ENCODE data around the gene E2F3.
"Not testable (repeated sequence)": the region's sequence is repeated elsewhere in the genome, so short reads cannot be mapped to it uniquely, and the experiment has no call there.

E2F3 gene

DNA sequence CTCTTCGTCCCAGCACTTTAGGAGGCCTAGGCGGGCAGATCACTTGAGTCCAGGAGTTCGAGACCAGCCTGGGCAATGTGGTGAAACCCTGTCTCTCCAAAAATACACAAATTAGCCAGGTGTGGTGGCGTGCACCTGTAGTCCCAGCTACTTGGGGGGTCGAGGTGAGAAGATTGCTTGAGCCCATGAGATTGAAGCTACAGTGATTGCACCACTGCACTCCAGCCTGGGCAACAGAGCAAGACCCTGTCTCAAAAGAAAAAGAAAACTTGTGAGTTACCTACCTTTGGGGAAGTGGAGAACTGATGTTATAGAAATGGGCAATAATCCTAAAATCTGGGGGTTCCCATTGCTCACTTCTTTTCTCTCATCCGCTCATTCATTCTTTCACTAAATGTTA lies 58.0 kb downstream of the E2F3 start:
- Histone ChIP-seq H3K4me3 (ENCODE audit: insufficient read depth, low read depth, low read length, poor library complexity, severe bottlenecking) (no peak overlapping the region), H3K4me1 (ENCODE audit: control insufficient read depth, insufficient read depth, low read length, poor library complexity, severe bottlenecking) (peaks cover under 1% of the 10 kb centered on the region), H3K9me3 (ENCODE audit: control insufficient read depth, low read length) (no peaks in the 10 kb centered on the region), H3K27ac (ENCODE audit: insufficient read depth, low read length, poor library complexity, severe bottlenecking) (no peak overlapping the region), H3K36me3 (ENCODE audit: control insufficient read depth, insufficient read depth, low read length) (no peaks in the 10 kb centered on the region), H3K27me3 (replicated peaks; ENCODE audit: control insufficient read depth, insufficient read depth, low read length, poor library complexity, severe bottlenecking) (no peaks in the 10 kb centered on the region)
- no peak for DNase-seq

DNA sequence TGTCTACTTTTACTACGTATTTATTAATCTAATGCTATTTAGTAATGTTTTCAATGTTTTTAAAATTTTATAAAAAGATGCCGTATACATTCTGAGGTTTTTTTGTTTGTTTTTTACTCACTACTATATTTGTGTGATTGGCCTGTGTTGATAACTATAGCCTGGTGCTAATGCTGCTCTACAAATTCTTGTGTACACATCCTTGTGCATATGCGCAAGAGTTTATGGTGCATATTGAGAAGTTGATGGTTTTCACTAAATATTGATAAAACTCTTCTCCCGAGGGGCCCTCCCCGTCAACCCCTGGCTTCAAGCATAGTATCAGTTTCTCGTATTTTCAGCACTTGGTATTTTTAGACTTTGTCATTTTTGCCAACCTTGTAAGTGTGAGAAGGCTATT lies 59.9 kb downstream of the E2F3 start:
- Histone ChIP-seq H3K4me1 (ENCODE audit: control insufficient read depth, insufficient read depth, low read length, poor library complexity, severe bottlenecking) (no peaks in the 10 kb centered on the region), H3K9me3 (ENCODE audit: control insufficient read depth, low read length) (no peaks in the 10 kb centered on the region), H3K4me3 (ENCODE audit: insufficient read depth, low read depth, low read length, poor library complexity, severe bottlenecking) (no peak overlapping the region), H3K36me3 (ENCODE audit: control insufficient read depth, insufficient read depth, low read length) (no peaks in the 10 kb centered on the region), H3K27ac (ENCODE audit: insufficient read depth, low read length, poor library complexity, severe bottlenecking) (no peak overlapping the region), H3K27me3 (replicated peaks; ENCODE audit: control insufficient read depth, insufficient read depth, low read length, poor library complexity, severe bottlenecking) (no peaks in the 10 kb centered on the region)
- DNase-seq: no peak

DNA sequence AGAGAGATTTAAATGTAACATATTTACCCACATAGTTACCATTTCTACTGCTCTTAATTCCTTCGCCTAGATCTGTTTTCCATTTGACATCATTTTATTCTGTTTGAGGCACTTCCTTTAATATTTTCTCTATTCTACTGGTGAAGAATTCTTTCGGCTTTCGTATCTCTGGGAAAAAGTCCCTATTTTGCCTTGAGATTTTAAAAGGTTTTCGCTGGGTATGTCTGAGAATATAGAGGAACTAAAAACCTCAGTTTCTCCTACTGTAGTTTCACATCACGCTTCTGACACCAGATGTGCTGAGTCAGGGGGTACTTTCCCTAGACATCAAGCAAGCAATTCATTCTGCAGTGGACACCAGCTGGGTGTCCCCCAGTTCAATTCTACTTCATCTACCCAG lies 61.7 kb downstream of the E2F3 start:
- no peak overlapping the region for H3K27ac ChIP-seq (ENCODE audit: insufficient read depth, low read length, poor library complexity, severe bottlenecking)
- DNase-seq: no peak
- no peaks in the 10 kb centered on the region for H3K9me3 ChIP-seq (ENCODE audit: control insufficient read depth, low read length)
- no peaks in the 10 kb centered on the region for H3K27me3 ChIP-seq (replicated peaks; ENCODE audit: control insufficient read depth, insufficient read depth, low read length, poor library complexity, severe bottlenecking)
- no peaks in the 10 kb centered on the region for H3K4me1 ChIP-seq (ENCODE audit: control insufficient read depth, insufficient read depth, low read length, poor library complexity, severe bottlenecking)
- H3K36me3 ChIP-seq (ENCODE audit: control insufficient read depth, insufficient read depth, low read length): no peaks in the 10 kb centered on the region
- no peak overlapping the region for H3K4me3 ChIP-seq (ENCODE audit: insufficient read depth, low read depth, low read length, poor library complexity, severe bottlenecking)

DNA sequence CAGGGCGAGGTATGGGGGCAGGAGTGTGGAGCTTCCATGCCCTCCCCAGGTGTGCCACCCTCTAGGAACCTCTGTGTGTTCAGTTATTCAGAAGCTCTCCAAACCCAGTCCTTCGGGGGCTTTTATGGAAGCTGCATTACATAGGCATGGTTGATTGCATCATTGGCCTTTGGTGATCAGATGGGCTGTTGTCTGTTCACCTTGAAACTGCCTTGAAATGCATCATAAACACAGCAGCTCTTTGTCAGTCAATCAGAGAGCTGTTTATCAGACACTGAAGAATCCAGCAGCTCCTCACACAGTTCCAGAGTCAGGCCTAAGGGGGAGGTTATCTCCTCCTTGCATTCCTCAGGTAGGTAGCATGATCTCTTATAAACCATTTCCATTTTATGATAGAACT lies 62.4 kb downstream of the E2F3 start:
- no peak overlapping the region for H3K4me3 ChIP-seq (ENCODE audit: insufficient read depth, low read depth, low read length, poor library complexity, severe bottlenecking)
- H3K9me3 ChIP-seq (ENCODE audit: control insufficient read depth, low read length): no peaks in the 10 kb centered on the region
- no peaks in the 10 kb centered on the region for H3K36me3 ChIP-seq (ENCODE audit: control insufficient read depth, insufficient read depth, low read length)
- no peak overlapping the region for H3K27ac ChIP-seq (ENCODE audit: insufficient read depth, low read length, poor library complexity, severe bottlenecking)
- no peaks in the 10 kb centered on the region for H3K4me1 ChIP-seq (ENCODE audit: control insufficient read depth, insufficient read depth, low read length, poor library complexity, severe bottlenecking)
- no peak for DNase-seq
- H3K27me3 ChIP-seq (replicated peaks; ENCODE audit: control insufficient read depth, insufficient read depth, low read length, poor library complexity, severe bottlenecking): no peaks in the 10 kb centered on the region

DNA sequence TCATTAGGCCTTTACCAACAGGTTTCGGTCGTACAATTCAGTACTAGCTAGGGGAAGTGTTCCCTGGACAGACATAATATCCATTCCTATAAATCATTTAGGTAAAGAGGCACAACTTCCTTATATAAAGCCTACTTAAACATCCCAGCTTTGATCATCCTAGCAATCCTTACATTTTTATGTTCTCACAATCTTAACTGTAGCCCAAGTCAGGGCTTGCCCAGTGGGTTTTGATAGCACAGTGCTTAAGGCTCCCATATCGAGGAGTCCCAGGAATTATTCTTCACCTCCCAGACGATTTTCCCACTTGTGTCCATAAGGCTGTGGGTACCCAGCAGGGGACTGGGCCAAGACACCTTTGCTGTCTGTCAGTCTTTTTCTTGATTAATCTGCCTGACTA lies 63.2 kb downstream of the E2F3 start:
- Histone ChIP-seq H3K4me3 (ENCODE audit: insufficient read depth, low read depth, low read length, poor library complexity, severe bottlenecking) (no peak overlapping the region), H3K4me1 (ENCODE audit: control insufficient read depth, insufficient read depth, low read length, poor library complexity, severe bottlenecking) (no peaks in the 10 kb centered on the region), H3K27me3 (replicated peaks; ENCODE audit: control insufficient read depth, insufficient read depth, low read length, poor library complexity, severe bottlenecking) (no peaks in the 10 kb centered on the region), H3K9me3 (ENCODE audit: control insufficient read depth, low read length) (no peaks in the 10 kb centered on the region), H3K27ac (ENCODE audit: insufficient read depth, low read length, poor library complexity, severe bottlenecking) (no peak overlapping the region), H3K36me3 (ENCODE audit: control insufficient read depth, insufficient read depth, low read length) (no peaks in the 10 kb centered on the region)
- DNase-seq: no peak

DNA sequence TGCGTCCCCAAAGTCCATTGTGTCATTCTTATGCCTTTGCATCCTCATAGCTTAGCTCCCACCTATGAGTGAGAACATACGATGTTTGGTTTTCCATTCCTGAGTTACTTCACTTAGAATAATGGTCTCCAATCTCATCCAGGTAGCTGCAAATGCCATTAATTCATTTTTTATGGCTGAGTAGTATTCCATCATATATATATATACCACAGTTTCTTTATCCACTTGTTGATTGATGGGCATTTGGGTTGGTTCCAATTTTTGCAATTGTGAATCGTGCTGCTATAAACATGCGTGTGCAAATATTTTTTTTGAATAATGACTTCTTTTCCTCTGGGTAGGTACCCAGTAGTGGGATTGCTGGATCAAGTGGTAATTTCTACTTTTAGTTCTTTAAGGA lies 63.9 kb downstream of the E2F3 start:
- H3K36me3 ChIP-seq (ENCODE audit: control insufficient read depth, insufficient read depth, low read length); H3K4me3 ChIP-seq (ENCODE audit: insufficient read depth, low read depth, low read length, poor library complexity, severe bottlenecking); H3K9me3 ChIP-seq (ENCODE audit: control insufficient read depth, low read length); H3K27me3 ChIP-seq (replicated peaks; ENCODE audit: control insufficient read depth, insufficient read depth, low read length, poor library complexity, severe bottlenecking); H3K4me1 ChIP-seq (ENCODE audit: control insufficient read depth, insufficient read depth, low read length, poor library complexity, severe bottlenecking); DNase-seq; H3K27ac ChIP-seq (ENCODE audit: insufficient read depth, low read length, poor library complexity, severe bottlenecking): not testable (repeated sequence)

DNA sequence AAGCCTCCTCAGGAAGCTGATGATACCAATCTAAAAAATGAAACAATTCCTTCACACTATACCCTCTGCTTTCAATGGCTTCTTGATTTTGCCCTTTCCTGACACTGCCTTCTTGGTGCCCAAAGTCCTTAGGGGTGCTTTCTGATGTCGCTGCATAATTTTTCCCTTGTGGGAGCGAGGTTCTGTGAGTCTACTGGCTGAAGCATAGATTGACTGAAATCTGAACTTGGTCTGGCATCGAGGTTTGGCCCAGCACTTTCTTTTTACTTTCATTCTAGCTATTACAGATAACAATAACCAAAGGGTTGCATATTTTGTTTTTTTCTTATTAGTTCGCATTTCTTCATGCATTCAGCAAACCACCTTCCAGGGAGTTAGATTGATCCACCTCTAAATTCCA lies 65.8 kb downstream of the E2F3 start:
- no peak for DNase-seq
- H3K27ac ChIP-seq (ENCODE audit: insufficient read depth, low read length, poor library complexity, severe bottlenecking): no peak overlapping the region

DNA sequence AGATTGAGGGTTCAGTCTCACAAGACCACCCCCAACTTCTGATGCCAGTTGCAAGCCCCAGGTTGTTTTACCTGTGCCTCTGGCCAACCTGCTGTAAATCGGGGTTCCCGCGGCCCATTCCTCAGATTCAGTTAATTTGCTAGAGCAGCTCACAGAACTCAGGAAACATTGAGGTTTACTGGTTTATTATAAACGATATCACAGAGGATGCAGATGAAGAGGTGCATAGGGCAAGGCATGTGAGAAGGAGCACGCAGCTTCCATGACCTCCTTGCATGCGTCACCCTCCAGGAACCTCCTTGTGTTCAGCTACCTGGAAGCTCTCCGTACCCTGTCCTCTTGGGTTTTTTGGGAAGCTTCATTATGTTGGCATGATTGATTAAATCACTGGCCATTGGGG lies 66.5 kb downstream of the E2F3 start:
- Histone ChIP-seq H3K4me1 (ENCODE audit: control insufficient read depth, insufficient read depth, low read length, poor library complexity, severe bottlenecking) (no peaks in the 10 kb centered on the region), H3K27ac (ENCODE audit: insufficient read depth, low read length, poor library complexity, severe bottlenecking) (no peak overlapping the region), H3K36me3 (ENCODE audit: control insufficient read depth, insufficient read depth, low read length) (no peaks in the 10 kb centered on the region), H3K27me3 (replicated peaks; ENCODE audit: control insufficient read depth, insufficient read depth, low read length, poor library complexity, severe bottlenecking) (no peaks in the 10 kb centered on the region), H3K4me3 (ENCODE audit: insufficient read depth, low read depth, low read length, poor library complexity, severe bottlenecking) (no peak overlapping the region), H3K9me3 (ENCODE audit: control insufficient read depth, low read length) (no peaks in the 10 kb centered on the region)
- DNase-seq: no peak

More for the DNA sequence above, 65.8 kb downstream of the E2F3 start:
- H3K4me3 ChIP-seq (ENCODE audit: insufficient read depth, low read depth, low read length, poor library complexity, severe bottlenecking): no peak overlapping the region
- H3K4me1 ChIP-seq (ENCODE audit: control insufficient read depth, insufficient read depth, low read length, poor library complexity, severe bottlenecking): no peaks in the 10 kb centered on the region
- H3K27me3 ChIP-seq (replicated peaks; ENCODE audit: control insufficient read depth, insufficient read depth, low read length, poor library complexity, severe bottlenecking): no peaks in the 10 kb centered on the region
- H3K9me3 ChIP-seq (ENCODE audit: control insufficient read depth, low read length): no peaks in the 10 kb centered on the region
- H3K36me3 ChIP-seq (ENCODE audit: control insufficient read depth, insufficient read depth, low read length): no peaks in the 10 kb centered on the region

DNA sequence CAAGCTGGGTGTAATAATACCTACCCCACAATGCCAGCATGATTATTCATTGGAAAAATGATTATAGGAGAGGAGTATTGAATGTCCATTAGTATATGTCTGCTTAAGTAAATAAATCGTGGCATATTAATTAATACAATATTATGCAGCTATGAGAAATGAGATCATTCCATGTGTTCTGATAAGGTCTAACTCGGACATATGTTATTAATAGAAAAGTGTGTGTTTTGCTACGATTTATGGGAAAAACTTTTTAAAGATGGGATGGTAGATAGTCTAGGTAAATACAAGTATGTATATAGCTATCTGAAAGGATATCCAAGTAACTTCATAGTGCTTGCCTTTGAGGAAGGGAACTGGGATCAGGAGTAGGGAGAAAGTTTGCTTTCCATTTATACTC lies 71.1 kb downstream of the E2F3 start:
- Histone ChIP-seq H3K4me3 (ENCODE audit: insufficient read depth, low read depth, low read length, poor library complexity, severe bottlenecking) (no peak overlapping the region), H3K9me3 (ENCODE audit: control insufficient read depth, low read length) (no peaks in the 10 kb centered on the region), H3K4me1 (ENCODE audit: control insufficient read depth, insufficient read depth, low read length, poor library complexity, severe bottlenecking) (no peaks in the 10 kb centered on the region), H3K27me3 (replicated peaks; ENCODE audit: control insufficient read depth, insufficient read depth, low read length, poor library complexity, severe bottlenecking) (no peaks in the 10 kb centered on the region), H3K36me3 (ENCODE audit: control insufficient read depth, insufficient read depth, low read length) (no peaks in the 10 kb centered on the region), H3K27ac (ENCODE audit: insufficient read depth, low read length, poor library complexity, severe bottlenecking) (no peak overlapping the region)
- DNase-seq: no peak

DNA sequence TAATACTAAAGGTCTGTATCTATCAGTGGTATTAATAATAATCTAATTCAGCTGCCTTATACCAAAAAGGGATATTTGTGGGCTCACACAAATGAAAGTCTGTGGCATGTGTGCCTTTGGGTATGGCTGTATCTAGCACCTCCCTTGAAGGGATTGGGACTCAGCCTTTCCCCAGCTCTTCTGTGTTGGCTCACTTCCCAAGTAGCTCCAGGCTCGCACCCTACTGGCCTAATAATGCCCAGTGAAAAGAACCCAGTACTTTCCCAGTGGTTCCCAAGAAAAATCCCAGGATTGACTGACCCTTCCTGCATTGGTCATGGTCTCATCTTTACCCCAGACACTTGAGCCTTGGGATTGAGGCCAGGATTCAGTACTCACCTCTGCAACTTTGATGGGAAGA lies 71.8 kb downstream of the E2F3 start:
- Histone ChIP-seq H3K4me3 (ENCODE audit: insufficient read depth, low read depth, low read length, poor library complexity, severe bottlenecking) (no peak overlapping the region), H3K27me3 (replicated peaks; ENCODE audit: control insufficient read depth, insufficient read depth, low read length, poor library complexity, severe bottlenecking) (no peaks in the 10 kb centered on the region), H3K36me3 (ENCODE audit: control insufficient read depth, insufficient read depth, low read length) (no peaks in the 10 kb centered on the region), H3K4me1 (ENCODE audit: control insufficient read depth, insufficient read depth, low read length, poor library complexity, severe bottlenecking) (no peaks in the 10 kb centered on the region), H3K9me3 (ENCODE audit: control insufficient read depth, low read length) (no peaks in the 10 kb centered on the region), H3K27ac (ENCODE audit: insufficient read depth, low read length, poor library complexity, severe bottlenecking) (no peak overlapping the region)
- DNase-seq: no peak
